HG03108 (cell line): ENCODE data around the gene DGKI.

Source experiments
- ATAC-seq: cut with Tn5 transposase; IDR thresholded peaks from one replicate; pipeline ENCODE4 v1.9.1; 2021; ENCODE audit warnings: moderate library complexity; ENCODE audit not compliant: unreplicated experiment

Gene DGKI

GRCh38 chr7:137609500-137609899, 237.3 kb downstream of the DGKI start:
- ATAC-seq: no peak

GRCh38 chr7:137606061-137606674, 240.6 kb downstream of the DGKI start:
- ATAC-seq: no peak

- ATAC-seq: no peak
Measured at GRCh38 chr7:137603043-137603442, 243.7 kb downstream of the DGKI start.

- no peak for ATAC-seq
Measured at GRCh38 chr7:137601642-137602041, 245.1 kb downstream of the DGKI start.

- no peak for ATAC-seq
Measured at GRCh38 chr7:137597856-137598255, 248.9 kb downstream of the DGKI start.

GRCh38 chr7:137593115-137593711, 253.6 kb downstream of the DGKI start:
- no peak for ATAC-seq

GRCh38 chr7:137592232-137592896, 254.4 kb downstream of the DGKI start:
- no peak for ATAC-seq

- ATAC-seq: no peak
Measured at GRCh38 chr7:137591421-137591837, 255.3 kb downstream of the DGKI start.

- ATAC-seq: no peak
Measured at GRCh38 chr7:137590756-137591305, 255.9 kb downstream of the DGKI start.

- ATAC-seq: no peak
Measured at GRCh38 chr7:137590071-137590755, 256.6 kb downstream of the DGKI start.

GRCh38 chr7:137587326-137587725, 259.4 kb downstream of the DGKI start:
- ATAC-seq: no peak

GRCh38 chr7:137585591-137585990, 261.2 kb downstream of the DGKI start:
- no peak for ATAC-seq

GRCh38 chr7:137583172-137583571, 263.6 kb downstream of the DGKI start:
- ATAC-seq: no peak

GRCh38 chr7:137579913-137580640, 266.7 kb downstream of the DGKI start:
- ATAC-seq: no peak

GRCh38 chr7:137578541-137578940, 268.2 kb downstream of the DGKI start:
- ATAC-seq: no peak

- no peak for ATAC-seq
Measured at GRCh38 chr7:137577184-137577583, 269.6 kb downstream of the DGKI start.

GRCh38 chr7:137576481-137576880, 270.3 kb downstream of the DGKI start:
- no peak for ATAC-seq

GRCh38 chr7:137574812-137575211, 272.0 kb downstream of the DGKI start:
- ATAC-seq: no peak

GRCh38 chr7:137572056-137572784, 274.6 kb downstream of the DGKI start:
- no peak for ATAC-seq

GRCh38 chr7:137564677-137565076, 282.1 kb downstream of the DGKI start:
- ATAC-seq: no peak
